GM23248 (cell line): Measurements from ENCODE around the gene AJAP1.

ENCODE experiments used
- EZH2 ChIP-seq: fragments of 200-600 bp; sonication (generic); IDR thresholded peaks from 2 replicates; pipeline ENCODE4 v1.6.1; 2018; ENCODE audit warnings: antibody characterized with exemption, mild to moderate bottlenecking; ENCODE audit not compliant: insufficient read depth, poor library complexity, severe bottlenecking
- EZH2phosphoT487 ChIP-seq: fragments of 200-600 bp; sonication (generic); IDR thresholded peaks from 2 replicates; pipeline ENCODE4 v1.6.1; 2018; ENCODE audit warnings: antibody characterized with exemption, moderate library complexity, mild to moderate bottlenecking, low read depth; ENCODE audit not compliant: insufficient read depth

GRCh38 chr1:4678066-4678717, 23.8 kb downstream of the AJAP1 start:
- TF ChIP-seq EZH2phosphoT487 (no peak), EZH2 (no peak)
